Stimulated activated CD8-positive, alpha-beta memory T cell treated with anti-CD3 and anti-CD28 coated beads, Interleukin-7, amount 100 ng/mL, for 1 hour (primary cell): ENCODE results near the gene BAD.
"Not testable (repeated sequence)": the region's sequence is repeated elsewhere in the genome, so short reads cannot be mapped to it uniquely, and the experiment has no call there.

Experiments used
- DNase-seq, 2 donors: peaks; one replicate each; pipeline ENCODE4 v3.0.0-alpha.2; 2020; ENCODE audit warnings: low read depth in 2 of 2

BAD gene

DNA sequence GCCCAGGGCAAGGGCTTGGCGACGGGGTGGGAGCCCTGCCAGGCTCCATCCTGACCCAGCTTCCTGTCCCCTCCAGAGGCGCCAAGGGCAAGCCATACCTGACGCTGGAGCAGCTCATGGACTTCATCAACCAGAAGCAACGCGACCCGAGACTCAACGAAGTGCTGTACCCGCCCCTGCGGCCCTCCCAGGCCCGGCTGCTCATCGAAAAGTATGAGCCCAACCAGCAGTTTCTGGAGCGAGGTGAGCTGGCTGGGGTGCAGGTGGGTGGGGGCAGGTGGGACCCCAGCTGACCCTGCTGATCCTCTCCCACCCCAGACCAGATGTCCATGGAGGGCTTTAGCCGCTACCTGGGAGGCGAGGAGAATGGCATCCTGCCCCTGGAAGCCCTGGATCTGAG, 28.2 kb downstream of the BAD start:
- DNase-seq, result no peak

DNA sequence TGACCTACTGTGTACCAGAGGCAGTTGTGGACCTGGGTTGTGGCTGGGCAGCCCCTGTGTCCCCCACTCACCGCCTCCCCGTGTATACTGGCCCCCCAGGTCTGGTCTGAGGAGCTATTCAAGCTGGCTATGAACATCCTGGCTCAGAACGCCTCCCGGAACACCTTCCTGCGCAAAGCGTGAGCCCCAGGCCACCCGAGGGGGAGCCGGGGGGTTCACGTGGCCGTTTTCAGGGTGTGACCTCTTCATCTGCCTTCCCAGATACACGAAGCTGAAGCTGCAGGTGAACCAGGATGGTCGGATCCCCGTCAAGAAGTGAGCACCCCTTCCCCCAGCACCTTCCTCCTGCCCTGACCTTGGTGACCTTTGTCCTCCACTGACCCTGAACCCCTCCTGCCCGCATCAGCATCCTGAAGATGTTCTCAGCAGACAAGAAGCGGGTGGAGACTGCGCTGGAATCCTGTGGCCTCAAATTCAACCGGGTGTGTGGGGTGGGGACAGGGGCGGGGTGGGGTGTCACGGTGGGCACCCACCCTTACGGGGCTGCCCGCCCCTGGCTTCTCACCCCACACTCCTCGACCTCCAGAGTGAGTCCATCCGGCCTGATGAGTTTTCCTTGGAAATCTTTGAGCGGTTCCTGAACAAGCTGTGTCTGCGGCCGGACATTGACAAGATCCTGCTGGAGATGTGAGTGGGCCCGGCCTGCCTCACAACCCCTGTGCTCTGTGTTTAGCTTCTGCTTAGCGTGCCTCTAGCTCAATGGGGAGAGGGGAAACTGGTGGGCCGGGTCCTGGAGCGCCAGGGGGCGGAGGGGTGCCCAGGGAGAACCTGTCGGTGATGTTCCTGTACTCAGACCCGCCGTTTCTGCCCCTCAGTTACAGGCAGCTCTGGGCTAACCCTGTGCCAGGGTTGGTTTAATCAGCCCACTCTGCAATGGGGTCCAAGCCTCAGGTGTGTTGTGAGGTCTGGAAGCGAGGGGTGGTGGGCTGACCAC, 29.0 kb downstream of the BAD start:
- DNase-seq, result no peak

DNA sequence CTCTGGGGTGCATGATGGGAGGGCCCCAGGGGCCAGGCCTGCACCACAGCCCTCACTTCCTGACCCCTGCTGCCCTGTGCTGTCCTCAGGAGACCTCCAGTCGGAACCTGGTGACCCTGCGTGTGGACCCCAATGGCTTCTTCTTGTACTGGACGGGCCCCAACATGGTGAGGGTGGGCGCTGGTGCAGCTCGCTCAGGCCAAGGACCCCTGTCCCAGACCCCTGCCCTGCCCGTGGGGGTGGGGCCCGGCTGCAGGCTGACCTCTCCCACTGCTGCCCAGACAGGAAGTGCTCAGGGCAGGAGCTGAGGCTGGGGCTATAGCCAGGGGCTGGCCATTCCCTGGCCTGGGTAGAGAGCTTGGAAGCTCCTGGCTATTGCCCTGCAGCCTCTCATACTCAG, 30.1 kb downstream of the BAD start:
- no peak for DNase-seq

DNA sequence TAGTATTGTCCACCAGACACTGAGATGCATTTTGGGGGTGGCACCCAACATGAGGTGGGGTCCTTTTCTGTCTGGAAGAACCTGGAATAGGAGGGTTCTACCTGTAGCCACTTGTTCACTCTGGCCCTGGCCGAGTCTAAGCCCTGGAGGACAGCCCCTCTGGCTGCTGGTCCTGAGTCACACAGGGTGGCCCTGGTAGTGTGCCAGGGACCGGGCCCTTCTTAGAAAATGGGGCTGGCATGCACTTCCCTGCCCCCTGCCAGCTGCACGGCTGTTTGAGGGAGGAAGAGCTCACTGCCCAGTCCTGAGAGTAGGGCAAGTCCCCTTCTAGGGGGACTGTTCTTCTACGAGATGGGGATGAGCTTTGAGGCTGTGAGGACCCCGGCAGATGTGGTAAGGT, 31.0 kb downstream of the BAD start:
- no peak for DNase-seq

GRCh38 chr11:64253043-64253442, 31.4 kb downstream of the BAD start:
- DNase-seq, result no peak

- no peak for DNase-seq
Observed at GRCh38 chr11:64252003-64252872, 32.2 kb downstream of the BAD start.

- DNase-seq, result no peak
Observed at GRCh38 chr11:64251753-64252002, 32.8 kb downstream of the BAD start.

GRCh38 chr11:64251016-64251752, 33.3 kb downstream of the BAD start, which contains the start of gene PLCB3:
Gene PLCB3 (plus strand): TSS chr11:64251530. CDS start chr11:64251650, 120 bp downstream.
- no peak for DNase-seq

DNA sequence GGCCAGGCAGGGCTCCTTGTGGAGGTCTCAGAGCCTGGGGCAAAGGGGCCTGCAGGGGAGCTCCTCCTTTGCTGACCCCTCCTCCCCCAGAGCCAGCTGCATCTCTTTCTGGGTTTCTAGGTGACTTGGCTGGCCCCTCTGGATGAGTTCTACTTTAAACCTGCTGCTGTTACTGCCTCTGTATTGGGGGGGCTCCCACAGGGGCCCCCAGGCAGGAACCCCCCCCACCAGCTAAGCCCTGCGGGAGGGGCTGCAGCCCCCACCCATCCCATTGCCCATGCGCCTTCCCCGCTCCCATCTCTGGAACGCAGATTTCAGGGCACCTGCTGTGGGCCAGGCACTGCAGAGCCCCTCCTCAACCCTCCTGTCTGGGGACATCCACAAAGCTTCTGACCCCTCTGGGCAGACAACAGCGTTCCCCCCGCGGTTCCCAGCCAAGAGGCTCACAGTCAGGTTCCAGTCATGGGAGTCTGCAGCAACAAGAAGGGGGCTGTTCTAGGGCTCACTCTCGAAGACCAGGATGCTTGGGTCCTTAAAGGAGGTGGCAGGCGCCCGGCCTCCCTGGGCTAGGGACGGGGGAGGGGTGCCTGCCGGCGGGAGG, 34.0 kb downstream of the BAD start:
- no peak for DNase-seq

DNA sequence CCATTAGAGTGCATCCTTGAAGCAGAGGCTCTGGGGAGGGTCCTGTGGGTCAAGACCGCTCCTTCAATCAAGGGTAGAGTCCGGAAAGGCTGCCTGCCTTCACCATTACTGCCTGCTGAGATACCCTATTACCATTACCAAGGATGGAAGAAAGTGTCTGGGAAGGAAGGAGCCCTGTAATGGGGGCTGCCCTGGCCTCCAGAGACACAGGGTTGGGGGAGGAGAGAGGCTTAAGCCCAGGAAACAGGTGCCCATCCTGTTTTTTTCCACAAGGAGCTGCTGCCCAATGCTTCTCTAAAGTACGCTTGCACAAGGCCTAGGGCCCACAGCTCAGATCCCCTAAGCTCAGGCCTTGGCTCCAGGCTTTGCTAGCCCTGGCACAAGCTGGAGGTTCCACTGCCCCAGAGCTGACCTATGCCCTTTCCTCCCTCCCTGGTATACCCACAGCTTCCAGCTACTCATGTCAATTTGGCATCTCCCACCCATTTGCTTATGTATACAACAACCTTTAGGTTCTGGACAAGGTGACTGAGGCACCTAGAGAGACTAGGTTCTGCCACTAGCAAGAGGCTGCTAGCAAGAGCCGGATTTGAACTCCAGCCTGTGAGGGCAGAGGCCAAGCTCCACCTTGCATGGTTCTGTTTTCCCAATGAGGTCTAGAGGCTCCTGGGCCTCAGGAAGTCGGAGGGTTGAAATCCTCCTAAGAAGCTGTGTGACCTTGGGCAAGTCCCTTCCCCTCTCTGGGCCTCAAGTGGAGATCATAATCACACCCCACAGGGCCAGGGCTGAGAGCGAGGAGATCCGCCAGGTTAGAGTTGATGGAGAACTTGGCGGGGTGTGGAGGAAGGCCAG, 34.7 kb downstream of the BAD start:
- no peak for DNase-seq

DNA sequence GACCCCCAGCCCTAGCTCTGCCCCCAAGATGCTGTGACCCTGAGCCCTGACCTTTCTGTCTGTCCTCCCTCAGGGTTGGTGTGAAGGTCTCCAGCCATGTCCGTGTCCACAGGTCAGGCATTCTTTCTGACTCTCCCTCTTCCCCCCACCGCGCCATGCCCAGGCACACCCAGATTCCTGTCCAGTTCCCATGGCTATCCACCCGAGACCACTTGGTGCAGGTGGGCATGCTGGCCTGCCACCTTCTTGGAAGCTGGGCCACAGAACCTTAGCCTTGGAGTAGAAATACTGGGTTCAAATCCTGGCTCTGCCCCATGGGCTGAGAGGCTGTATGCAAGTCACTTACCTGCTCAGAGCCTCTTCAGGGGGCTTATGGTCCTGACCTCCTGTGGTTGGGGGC, 35.4 kb downstream of the BAD start:
- DNase-seq, result no peak

DNA sequence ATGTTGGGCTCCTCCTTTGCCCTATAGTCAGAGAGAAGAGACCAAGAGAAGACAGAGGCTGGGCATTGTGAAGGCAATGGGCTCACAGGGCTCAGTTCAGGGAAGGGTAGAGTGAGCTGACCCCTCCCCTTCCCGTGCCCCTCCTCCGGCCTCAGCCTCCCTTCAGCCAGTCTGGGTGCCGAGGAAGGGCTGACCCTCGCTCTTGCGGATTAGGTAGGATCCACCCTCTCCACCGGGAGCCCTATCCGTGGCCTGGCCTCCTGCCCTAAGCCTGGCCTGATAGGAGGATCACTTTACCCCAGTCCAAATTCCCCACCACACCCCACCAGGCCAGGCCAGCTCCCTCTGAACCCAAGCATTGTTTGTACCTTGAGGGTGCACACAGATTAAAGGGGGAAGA, 35.9 kb downstream of the BAD start:
- DNase-seq, result no peak

- no peak for DNase-seq
Observed at GRCh38 chr11:64247729-64248531, 36.5 kb downstream of the BAD start.

- no peak for DNase-seq
Observed at GRCh38 chr11:64246871-64247728, 37.4 kb downstream of the BAD start, which contains the start of gene PPP1R14B. Gene PPP1R14B (minus strand): TSS chr11:64246943. CDS start chr11:64246673, 270 bp downstream.

DNA sequence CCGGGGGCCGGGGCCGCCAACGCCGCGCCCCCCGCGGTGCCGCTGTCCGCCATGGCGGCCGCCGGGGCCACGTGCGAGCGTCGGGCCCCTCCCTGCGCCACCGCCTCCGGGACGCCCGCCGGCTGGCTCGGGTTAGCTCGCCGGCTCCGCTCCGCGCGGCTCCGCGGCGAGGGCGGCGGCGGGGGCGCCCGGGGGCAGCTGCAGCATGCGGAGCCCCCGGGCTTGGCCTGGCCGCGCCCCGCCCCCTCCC, 37.9 kb downstream of the BAD start:
- DNase-seq, result not testable (repeated sequence)

- DNase-seq, result no peak
Observed at GRCh38 chr11:64245797-64246620, 38.5 kb downstream of the BAD start.

- no peak for DNase-seq
Observed at GRCh38 chr11:64245401-64245796, 39.1 kb downstream of the BAD start.

- no peak for DNase-seq
Observed at GRCh38 chr11:64244966-64245365, 39.5 kb downstream of the BAD start.
